ENCODE results near the gene ZNF532.
A peak's percentile ranks its signal among the peaks of the same experiment; 100 is the strongest.

The ZNF532 gene

DNA sequence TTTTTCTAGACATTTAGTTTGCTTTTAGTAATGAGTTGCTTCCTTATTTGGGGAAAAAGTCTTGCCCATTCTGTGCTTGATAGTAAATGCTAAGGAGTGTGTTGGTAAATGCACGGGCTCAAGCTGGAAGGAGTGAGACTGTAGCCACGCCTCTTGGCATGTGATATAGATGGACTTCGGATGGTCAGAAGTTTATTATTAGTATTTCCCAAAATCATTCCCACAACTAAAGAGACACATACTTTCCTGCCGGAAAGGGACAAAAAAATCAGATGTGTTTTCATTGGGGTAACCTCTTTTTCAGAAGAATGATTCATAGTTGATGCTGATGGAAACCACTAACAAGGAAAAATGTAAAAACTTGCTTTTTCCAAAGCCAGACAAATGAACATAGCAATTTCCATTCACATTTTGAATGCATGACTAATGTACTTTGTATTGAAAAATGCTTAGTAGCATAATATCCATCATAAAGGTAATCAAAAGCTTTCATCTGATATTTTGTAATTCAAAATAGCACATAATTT is 133.2 kb downstream of the ZNF532 start:
- H3K79me1 ChIP-seq (ENCODE audit: low read length): no peaks in the 10 kb centered on the region
- no peak overlapping the region for H3K14ac ChIP-seq (ENCODE audit: low read length)
- H3K23ac ChIP-seq (ENCODE audit: low read length): no peak overlapping the region
- no peak overlapping the region for H3K4me3 ChIP-seq (ENCODE audit: low read depth, low read length)
- H4K12ac ChIP-seq (ENCODE audit: low read depth, low read length): no peak overlapping the region
- no peaks in the 10 kb centered on the region for H3K27me3 ChIP-seq (ENCODE audit: insufficient read depth, low read length)
- H3K79me2 ChIP-seq (ENCODE audit: control insufficient read depth, insufficient read depth, low read length, poor library complexity): no peaks in the 10 kb centered on the region
- H2BK12ac ChIP-seq (ENCODE audit: low read length): no peak overlapping the region
- H2AFZ ChIP-seq (ENCODE audit: insufficient read depth, low read length, poor library complexity): no peak overlapping the region
- no peak overlapping the region for H3K4me2 ChIP-seq (ENCODE audit: low read length)
- no peaks in the 10 kb centered on the region for H3K9me3 ChIP-seq (ENCODE audit: insufficient read depth, low read depth, low read length)
- no peak for DNase-seq
- H3K18ac ChIP-seq (ENCODE audit: low read length): no peak overlapping the region
- no peak overlapping the region for H2AK5ac ChIP-seq (ENCODE audit: low read length)
- no peak overlapping the region for H3K27ac ChIP-seq (ENCODE audit: low read depth, low read length)
- WGBS (ENCODE audit: extremely low coverage, insufficient coverage, insufficient read length): no CpG with 5 or more reads among the region's 4 CpGs
- H3K36me3 ChIP-seq (ENCODE audit: control insufficient read depth in 1 of 2, insufficient read depth in 2 of 2, low read length in 2 of 2): no peaks in the 10 kb centered on the region
- peaks cover 6 to 7% of the 10 kb centered on the region in 2 experiments for H3K4me1 ChIP-seq (ENCODE audit: control insufficient read depth in 1 of 2, insufficient read depth in 2 of 2, low read length in 2 of 2)
- H2BK120ac ChIP-seq (ENCODE audit: insufficient read depth, low read length, poor library complexity): no peak overlapping the region
- no peak overlapping the region for H3K9ac ChIP-seq (ENCODE audit: low read length)
- no peak overlapping the region for H4K8ac ChIP-seq (ENCODE audit: low read depth, low read length)
- no peak overlapping the region for H2BK5ac ChIP-seq (ENCODE audit: low read depth, low read length, poor library complexity)
- no peak overlapping the region for H3K4ac ChIP-seq (ENCODE audit: low read depth, low read length)
- no peak overlapping the region for H4K91ac ChIP-seq (ENCODE audit: low read depth, low read length)

DNA sequence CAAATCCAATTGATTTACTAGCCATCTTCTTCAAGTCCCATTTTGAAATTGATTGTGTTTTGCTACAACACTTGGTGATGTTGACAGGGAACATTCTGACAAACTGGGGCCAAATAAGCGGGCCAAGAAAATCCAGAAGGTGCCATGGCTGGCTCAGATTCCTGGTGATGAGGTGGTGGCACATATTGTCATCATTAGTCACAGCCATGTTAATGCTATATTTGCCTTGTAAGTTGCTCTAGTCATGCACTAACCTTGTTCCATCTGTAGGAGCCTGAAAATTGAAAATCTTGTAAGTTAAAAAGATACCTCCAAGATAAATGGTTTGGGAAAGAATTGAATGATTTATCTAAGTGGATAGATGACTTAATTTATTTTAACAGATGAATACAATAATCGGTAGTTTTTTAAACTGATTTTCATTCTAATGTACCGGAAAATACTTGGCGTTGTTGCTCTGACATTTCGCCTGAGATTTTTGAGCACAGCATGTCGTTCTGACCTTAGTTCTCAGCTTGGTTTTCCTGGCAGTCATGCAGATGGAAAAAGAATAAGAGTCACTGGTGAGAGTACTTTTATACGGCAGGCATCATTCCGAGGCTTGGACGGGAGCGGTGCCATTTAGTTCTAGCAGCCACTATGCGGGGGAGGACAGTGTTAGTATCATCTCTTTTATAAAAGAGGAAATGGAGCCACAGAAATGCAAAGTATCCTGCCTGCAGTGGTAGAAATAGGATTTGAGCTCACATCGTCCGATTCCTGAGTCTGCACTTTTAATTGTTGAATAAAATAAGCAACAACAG is 133.9 kb downstream of the ZNF532 start:
- no peak overlapping the region for H3K4me3 ChIP-seq (ENCODE audit: low read depth, low read length)
- peak; percentile 33 to 55 for DNase-seq
- WGBS (ENCODE audit: extremely low coverage, insufficient coverage, insufficient read length): no CpG with 5 or more reads among the region's 13 CpGs
- no peak overlapping the region for H3K14ac ChIP-seq (ENCODE audit: low read length)
- H3K9ac ChIP-seq (ENCODE audit: low read length): no peak overlapping the region
- no peaks in the 10 kb centered on the region for H3K27me3 ChIP-seq (ENCODE audit: insufficient read depth, low read length)
- no peaks in the 10 kb centered on the region for H3K79me1 ChIP-seq (ENCODE audit: low read length)
- H3K9me3 ChIP-seq (ENCODE audit: insufficient read depth, low read depth, low read length): no peaks in the 10 kb centered on the region
- peaks cover 6 to 7% of the 10 kb centered on the region in 2 experiments for H3K4me1 ChIP-seq (ENCODE audit: control insufficient read depth in 1 of 2, insufficient read depth in 2 of 2, low read length in 2 of 2)
- H2AK5ac ChIP-seq (ENCODE audit: low read length): no peak overlapping the region
- H4K8ac ChIP-seq (ENCODE audit: low read depth, low read length): no peak overlapping the region
- no peak overlapping the region for H3K27ac ChIP-seq (ENCODE audit: low read depth, low read length)
- no peak overlapping the region for H2BK12ac ChIP-seq (ENCODE audit: low read length)
- no peak overlapping the region for H4K91ac ChIP-seq (ENCODE audit: low read depth, low read length)
- H3K23ac ChIP-seq (ENCODE audit: low read length): no peak overlapping the region
- no peaks in the 10 kb centered on the region for H3K36me3 ChIP-seq (ENCODE audit: control insufficient read depth in 1 of 2, insufficient read depth in 2 of 2, low read length in 2 of 2)
- no peak overlapping the region for H3K18ac ChIP-seq (ENCODE audit: low read length)
- H4K12ac ChIP-seq (ENCODE audit: low read depth, low read length): no peak overlapping the region
- H2AFZ ChIP-seq (ENCODE audit: insufficient read depth, low read length, poor library complexity): no peak overlapping the region
- H3K79me2 ChIP-seq (ENCODE audit: control insufficient read depth, insufficient read depth, low read length, poor library complexity): no peaks in the 10 kb centered on the region
- no peak overlapping the region for H2BK5ac ChIP-seq (ENCODE audit: low read depth, low read length, poor library complexity)
- no peak overlapping the region for H3K4ac ChIP-seq (ENCODE audit: low read depth, low read length)
- no peak overlapping the region for H2BK120ac ChIP-seq (ENCODE audit: insufficient read depth, low read length, poor library complexity)
- H3K4me2 ChIP-seq (ENCODE audit: low read length): no peak overlapping the region

GRCh38 chr18:59001166-59001565 is 136.5 kb downstream of the ZNF532 start:
- no peaks in the 10 kb centered on the region for H3K9me3 ChIP-seq (ENCODE audit: insufficient read depth, low read depth, low read length)
- no peak overlapping the region for H3K4ac ChIP-seq (ENCODE audit: low read depth, low read length)
- H3K9ac ChIP-seq (ENCODE audit: low read length): no peak overlapping the region
- no peak overlapping the region for H2AK5ac ChIP-seq (ENCODE audit: low read length)
- H2BK120ac ChIP-seq (ENCODE audit: insufficient read depth, low read length, poor library complexity): no peak overlapping the region
- H3K14ac ChIP-seq (ENCODE audit: low read length): no peak overlapping the region
- no peak overlapping the region for H3K4me3 ChIP-seq (ENCODE audit: low read depth, low read length)
- no peak overlapping the region for H4K8ac ChIP-seq (ENCODE audit: low read depth, low read length)
- H3K79me1 ChIP-seq (ENCODE audit: low read length): peaks cover 15% of the 10 kb centered on the region
- H3K23ac ChIP-seq (ENCODE audit: low read length): no peak overlapping the region
- H3K27ac ChIP-seq (ENCODE audit: low read depth, low read length): no peak overlapping the region
- peak overlapping the region; percentile 52 for H2BK12ac ChIP-seq (ENCODE audit: low read length)
- no peak overlapping the region for H2AFZ ChIP-seq (ENCODE audit: insufficient read depth, low read length, poor library complexity)
- no peaks in the 10 kb centered on the region for H3K36me3 ChIP-seq (ENCODE audit: control insufficient read depth in 1 of 2, insufficient read depth in 2 of 2, low read length in 2 of 2)
- no peak overlapping the region for H4K91ac ChIP-seq (ENCODE audit: low read depth, low read length)
- no peaks in the 10 kb centered on the region for H3K79me2 ChIP-seq (ENCODE audit: control insufficient read depth, insufficient read depth, low read length, poor library complexity)
- no peak for DNase-seq
- H3K4me1 ChIP-seq (ENCODE audit: control insufficient read depth in 1 of 2, insufficient read depth in 2 of 2, low read length in 2 of 2): peaks cover 19 to 22% of the 10 kb centered on the region in 2 experiments
- no peak overlapping the region for H2BK5ac ChIP-seq (ENCODE audit: low read depth, low read length, poor library complexity)
- no peak overlapping the region for H4K12ac ChIP-seq (ENCODE audit: low read depth, low read length)
- no CpG with 5 or more reads among the region's 3 CpGs for WGBS (ENCODE audit: extremely low coverage, insufficient coverage, insufficient read length)
- no peak overlapping the region for H3K18ac ChIP-seq (ENCODE audit: low read length)
- no peak overlapping the region for H3K4me2 ChIP-seq (ENCODE audit: low read length)
- H3K27me3 ChIP-seq (ENCODE audit: insufficient read depth, low read length): no peaks in the 10 kb centered on the region

DNA sequence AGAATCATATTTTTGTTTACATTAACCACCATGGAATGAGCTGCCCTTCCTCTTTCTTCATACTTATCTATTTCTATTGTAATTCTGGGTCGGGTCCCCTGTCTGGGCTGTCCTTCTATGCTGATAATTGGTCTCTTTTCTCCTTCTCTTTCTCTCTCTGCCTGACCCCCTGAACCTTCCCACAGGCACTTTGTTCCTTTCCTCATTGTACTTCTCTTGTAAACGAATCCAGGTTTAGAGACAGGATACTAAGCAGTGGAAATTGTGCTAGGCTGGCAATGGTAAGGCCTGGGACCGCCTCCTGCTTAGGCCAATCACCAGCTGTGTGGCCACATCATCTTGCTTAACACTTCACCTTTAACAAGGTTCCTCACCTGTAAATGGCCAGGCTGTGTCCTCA is 137.0 kb downstream of the ZNF532 start:
- no peak overlapping the region for H2AFZ ChIP-seq (ENCODE audit: insufficient read depth, low read length, poor library complexity)

More for the DNA sequence above, 137.0 kb downstream of the ZNF532 start:
- WGBS (ENCODE audit: extremely low coverage, insufficient coverage, insufficient read length): no CpG with 5 or more reads among the region's 3 CpGs
- no peaks in the 10 kb centered on the region for H3K27me3 ChIP-seq (ENCODE audit: insufficient read depth, low read length)
- no peak overlapping the region for H4K91ac ChIP-seq (ENCODE audit: low read depth, low read length)
- peak overlapping the region; percentile 61 for H3K27ac ChIP-seq (ENCODE audit: low read depth, low read length)
- H3K23ac ChIP-seq (ENCODE audit: low read length): no peak overlapping the region
- H3K14ac ChIP-seq (ENCODE audit: low read length): no peak overlapping the region
- H3K9ac ChIP-seq (ENCODE audit: low read length): no peak overlapping the region
- no peak overlapping the region for H4K12ac ChIP-seq (ENCODE audit: low read depth, low read length)
- H2BK120ac ChIP-seq (ENCODE audit: insufficient read depth, low read length, poor library complexity): no peak overlapping the region
- H3K79me2 ChIP-seq (ENCODE audit: control insufficient read depth, insufficient read depth, low read length, poor library complexity): no peaks in the 10 kb centered on the region
- peaks cover 15% of the 10 kb centered on the region for H3K79me1 ChIP-seq (ENCODE audit: low read length)
- H4K8ac ChIP-seq (ENCODE audit: low read depth, low read length): no peak overlapping the region
- no peak for DNase-seq
- H3K4me1 ChIP-seq (ENCODE audit: control insufficient read depth in 1 of 2, insufficient read depth in 2 of 2, low read length in 2 of 2): peaks cover 19 to 22% of the 10 kb centered on the region in 2 experiments
- H3K36me3 ChIP-seq (ENCODE audit: control insufficient read depth in 1 of 2, insufficient read depth in 2 of 2, low read length in 2 of 2): no peaks in the 10 kb centered on the region
- no peak overlapping the region for H3K4ac ChIP-seq (ENCODE audit: low read depth, low read length)
- H2BK5ac ChIP-seq (ENCODE audit: low read depth, low read length, poor library complexity): no peak overlapping the region
- H3K18ac ChIP-seq (ENCODE audit: low read length): no peak overlapping the region
- no peak overlapping the region for H3K4me2 ChIP-seq (ENCODE audit: low read length)
- peaks cover 2% of the 10 kb centered on the region for H3K9me3 ChIP-seq (ENCODE audit: insufficient read depth, low read depth, low read length)
- H3K4me3 ChIP-seq (ENCODE audit: low read depth, low read length): no peak overlapping the region
- H2BK12ac ChIP-seq (ENCODE audit: low read length): no peak overlapping the region
- H2AK5ac ChIP-seq (ENCODE audit: low read length): no peak overlapping the region
